Coronary artery (tissue), 2 donors: Measurements from ENCODE around the gene CASK.

Experiments
- DNase-seq: peaks from one replicate; pipeline ENCODE4 v3.0.0-alpha.2; 2017; ENCODE audit warnings: low spot score
- H3K27ac ChIP-seq, 2 donors: fragments of 200-600 bp; sonication (generic); one replicate each; pipeline ENCODE4 v1.5.1; 2016 to 2019
- H3K4me3 ChIP-seq: fragments of 200-600 bp; sonication (generic); 2 replicates; pipeline ENCODE4 v1.5.1; 2016; ENCODE audit warnings: mild to moderate bottlenecking, moderate library complexity
- CTCF ChIP-seq: fragments of 200-600 bp; sonication (generic); IDR thresholded peaks from one replicate; pipeline ENCODE4 v1.5.1; 2019; ENCODE audit warnings: antibody characterized with exemption

CASK gene

GRCh38 chrX:41522081-41522480, 401.3 kb downstream of the CASK start:
- no peak overlapping the region for H3K27ac ChIP-seq
- no peak for DNase-seq
- no peak for TF ChIP-seq CTCF
- H3K4me3 ChIP-seq, result no peak overlapping the region

DNA sequence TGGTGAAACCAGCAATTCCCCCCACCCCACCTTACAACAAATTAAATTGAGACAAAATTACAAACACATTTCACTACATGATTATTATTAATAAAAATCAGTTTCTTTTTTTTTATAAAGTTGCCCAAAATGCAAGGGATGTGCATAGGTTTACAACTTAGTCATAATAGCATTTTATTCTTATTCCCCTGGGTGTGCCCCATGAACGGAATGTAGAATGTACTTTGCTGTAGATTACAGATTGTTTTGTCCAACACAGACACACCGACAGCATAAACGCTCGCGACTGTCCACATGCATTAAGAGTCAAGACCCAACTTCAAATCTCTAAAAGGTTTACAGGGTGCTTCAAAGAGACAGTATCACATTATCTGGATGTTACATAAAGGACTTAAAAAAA, 403.9 kb downstream of the CASK start:
- no peak for TF ChIP-seq CTCF
- H3K27ac ChIP-seq, result no peak overlapping the region
- H3K4me3 ChIP-seq, result no peak overlapping the region
- no peak for DNase-seq

DNA sequence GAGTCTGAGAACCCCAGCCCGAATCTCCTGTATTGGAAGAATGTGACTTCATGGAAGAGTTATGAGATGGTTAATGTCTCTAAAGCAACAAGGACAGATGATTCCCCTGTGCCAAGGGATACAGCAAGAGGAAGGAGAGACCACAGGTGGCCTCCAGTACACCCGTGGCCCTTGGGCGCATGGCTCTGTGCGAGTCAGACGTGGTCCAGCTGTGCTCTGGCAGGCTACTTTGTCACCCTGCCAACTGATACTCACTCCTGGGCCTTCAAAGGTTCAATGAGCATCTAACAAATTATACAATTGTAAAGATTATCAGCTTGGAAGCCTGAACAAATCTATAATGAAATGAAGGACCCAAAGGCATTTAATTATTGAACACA, 404.5 kb downstream of the CASK start:
- no peak for DNase-seq
- Histone ChIP-seq H3K27ac (no peak overlapping the region), H3K4me3 (no peak overlapping the region)
- no peak for TF ChIP-seq CTCF

DNA sequence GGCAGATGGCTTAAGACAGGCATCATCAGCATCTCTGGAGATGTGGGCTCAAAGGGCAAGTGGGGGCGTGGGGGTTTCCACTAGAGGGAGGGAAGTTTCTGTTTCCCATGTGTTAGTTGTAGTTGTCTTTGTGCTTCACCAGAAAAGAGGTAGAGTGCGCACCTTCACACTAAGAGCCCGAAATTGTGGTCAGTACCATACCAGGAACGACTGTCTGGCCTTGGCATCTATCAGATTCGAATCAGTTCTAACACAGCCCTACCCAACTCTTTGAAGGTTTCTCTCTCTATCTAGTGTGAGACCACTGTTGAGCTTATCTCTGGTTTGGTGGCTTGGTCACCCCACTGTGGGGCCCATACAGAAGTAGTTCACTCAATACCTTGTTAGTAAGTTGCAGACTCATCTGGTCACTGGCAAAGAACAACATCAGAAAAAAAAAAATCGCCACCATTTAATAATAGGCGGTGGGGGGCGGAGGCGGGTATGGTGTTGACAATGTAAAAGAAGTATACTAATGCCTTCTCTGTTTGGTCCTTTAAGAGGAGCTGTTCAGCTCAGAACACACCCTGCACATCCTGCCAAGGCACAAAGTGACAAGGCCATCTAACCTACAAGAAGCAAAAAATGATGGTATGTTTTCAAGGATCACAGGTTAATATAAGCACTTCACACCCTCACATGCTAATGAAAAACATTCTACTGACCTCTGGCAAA, 405.1 kb downstream of the CASK start:
- no peak for TF ChIP-seq CTCF
- no peak for DNase-seq
- Histone ChIP-seq H3K27ac (no peak overlapping the region), H3K4me3 (no peak overlapping the region)

DNA sequence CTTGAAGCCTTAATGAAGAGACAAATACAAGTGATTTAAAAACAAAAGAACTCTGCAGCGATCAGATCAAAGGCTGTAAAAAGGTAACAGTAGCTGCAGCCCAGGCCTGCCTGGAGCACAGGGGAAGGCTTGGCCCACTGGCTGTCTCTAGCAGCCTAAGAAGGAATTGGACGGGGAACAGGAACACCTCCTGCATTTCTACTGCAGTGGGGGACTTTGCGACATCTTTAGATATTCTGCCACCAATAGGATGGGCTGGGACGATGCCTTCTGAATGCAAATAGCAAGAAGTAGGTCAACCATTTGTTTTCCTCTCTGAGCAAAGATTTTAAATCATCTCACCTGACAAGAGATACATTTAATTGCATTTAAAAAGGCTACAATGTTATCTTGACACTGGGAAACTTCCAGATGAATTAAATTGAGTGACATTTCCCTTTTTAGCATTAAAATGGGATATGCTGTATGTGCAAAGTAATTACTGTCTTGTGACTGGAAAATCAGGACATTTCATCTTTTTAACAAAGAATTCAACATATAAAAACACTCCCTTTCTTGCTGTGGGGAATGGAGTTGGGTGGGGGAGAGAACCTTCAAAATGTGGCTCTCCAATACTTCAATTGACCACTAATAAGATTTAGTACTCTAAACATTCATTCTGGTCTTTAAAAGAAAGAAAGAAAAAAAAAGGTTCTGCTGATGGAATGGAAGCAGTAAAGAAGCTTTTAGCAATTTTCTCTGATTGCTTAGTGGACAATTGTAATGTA, 406.2 kb downstream of the CASK start:
- Histone ChIP-seq H3K27ac (no peak overlapping the region), H3K4me3 (no peak overlapping the region)
- TF ChIP-seq CTCF, result no peak
- DNase-seq, result no peak

GRCh38 chrX:41516456-41516855, 406.9 kb downstream of the CASK start:
- H3K4me3 ChIP-seq, result no peak overlapping the region
- TF ChIP-seq CTCF, result no peak
- DNase-seq, result no peak
- H3K27ac ChIP-seq, result no peak overlapping the region

GRCh38 chrX:41515376-41515775, 408.0 kb downstream of the CASK start:
- Histone ChIP-seq H3K27ac (no peak overlapping the region), H3K4me3 (no peak overlapping the region)
- no peak for TF ChIP-seq CTCF
- no peak for DNase-seq
